K562 (cell line): ENCODE results near the gene CLEC2D. TPM values are rescaled to one million over a fixed set of nuclear protein-coding genes. Genes with fewer than 3 reads are reported as not detected.
A peak's percentile ranks its signal among the peaks of the same experiment; 100 is the strongest.

ENCODE experiments used
- ATAC-seq: fragments of 200-7000 bp; cut with Tn5 transposase; 3 replicates; pipeline ENCODE4 v1.9.1; 2020; ENCODE audit warnings: moderate library complexity
- BruUV-seq: library from RNA; stranded (reverse); fragments of 400-500 nt; replicated peaks from 2 replicates; lab custom pipeline; 2021; lab: Mats Ljungman, UMichigan
- CTCF ChIA-PET: fragments of 300-600 bp; formaldehyde crosslinking; extraction: SDS; loops from one replicate; lab custom pipeline; 2021; ENCODE audit warnings: low intra/inter-chr PET ratio; lab: Yijun Ruan, JAX
- POLR2A ChIA-PET: fragments of 300-600, 350-650 bp; sonication (Branson Sonifier 250); formaldehyde crosslinking; extraction: SDS; loops from one replicate; lab custom pipeline; 2021; ENCODE audit warnings: antibody characterized with exemption, inconsistent platforms; lab: Yijun Ruan, JAX
- DNase-seq, 4 experiments: peaks; one replicate each; pipeline versions ENCODE4 v3.0.0 to v3.0.0-alpha.2; 2011 to 2018; ENCODE audit warnings: low spot score in 3 of 4, mixed read lengths in 3 of 4; ENCODE audit errors: extremely low read depth in 1 of 4
- FAIRE-seq: peaks from 2 replicates; lab custom pipeline; 2011; peaks lifted over from hg19 to GRCh38; lab: Jason Lieb, UNC
- H2AFZ ChIP-seq: 2 replicates; pipeline ENCODE4 v1.6.0; 2011; ENCODE audit warnings: low read depth, low read length, control low read depth, inconsistent platforms
- H3K27ac ChIP-seq: fragments of 200-600 bp; 3 replicates; pipeline ENCODE4 v1.8.0; 2011; ENCODE audit warnings: low read depth, mild to moderate bottlenecking, control low read depth, inconsistent platforms, low read length, moderate library complexity, mixed read lengths; ENCODE audit errors: extremely low read depth
- H3K27me3 ChIP-seq, 2 experiments: fragments of 300-600 bp in 1 of 2; 2 replicates in 1 of 2; 3 replicates in 1 of 2; pipeline versions ENCODE4 v1.6.0 to v1.8.0; 2011; ENCODE audit warnings: inconsistent platforms in 2 of 2, low read length in 2 of 2, mild to moderate bottlenecking in 1 of 2, mixed read lengths in 1 of 2, moderate library complexity in 1 of 2; ENCODE audit not compliant: control insufficient read depth in 2 of 2, insufficient read depth in 2 of 2
- H3K36me3 ChIP-seq: fragments of 300-600 bp; 3 replicates; pipeline ENCODE4 v1.8.0; 2011; ENCODE audit warnings: mild to moderate bottlenecking, low read length, inconsistent platforms; ENCODE audit not compliant: control insufficient read depth, insufficient read depth
- H3K4me1 ChIP-seq, 2 experiments: fragments of 200-600 bp in 1 of 2; replicated peaks in 1 of 2; 2 replicates in 1 of 2; 3 replicates in 1 of 2; pipeline versions ENCODE4 v1.5.1 to v1.8.0; 2011; ENCODE audit warnings: inconsistent platforms in 2 of 2, low read length in 2 of 2, mild to moderate bottlenecking in 1 of 2, mixed read lengths in 1 of 2, moderate library complexity in 1 of 2; ENCODE audit not compliant: control insufficient read depth in 2 of 2, insufficient read depth in 2 of 2
- H3K4me2 ChIP-seq: 2 replicates; pipeline ENCODE4 v1.6.1; 2011; ENCODE audit warnings: low read length, control low read depth, inconsistent platforms, mixed read lengths; ENCODE audit not compliant: insufficient read depth
- H3K4me3 ChIP-seq: fragments of 200-600 bp; sonication (generic), shearing (Covaris generic); 2 replicates; pipeline ENCODE4 v1.5.1; 2016; ENCODE audit warnings: control low read depth, inconsistent platforms
- H3K79me2 ChIP-seq: fragments of 200-600 bp; 3 replicates; pipeline ENCODE4 v1.8.0; 2011; ENCODE audit warnings: low read length, inconsistent platforms; ENCODE audit not compliant: control insufficient read depth, insufficient read depth
- H3K9ac ChIP-seq, 2 experiments: 2 replicates each; pipeline versions ENCODE4 v1.6.0 to v1.6.1; 2011; ENCODE audit warnings: low read depth in 2 of 2, low read length in 2 of 2, control low read depth in 1 of 2, inconsistent platforms in 1 of 2, mild to moderate bottlenecking in 1 of 2, mixed read lengths in 1 of 2; ENCODE audit not compliant: insufficient read depth in 1 of 2
- H3K9me1 ChIP-seq: one replicate; pipeline ENCODE4 v1.6.0; 2011; ENCODE audit warnings: inconsistent platforms, mild to moderate bottlenecking, low read length, moderate library complexity; ENCODE audit not compliant: control insufficient read depth, insufficient read depth
- H3K9me3 ChIP-seq: replicated peaks from 2 replicates; pipeline ENCODE4 v1.5.1; 2011; ENCODE audit warnings: low read depth, low read length, inconsistent platforms; ENCODE audit not compliant: control insufficient read depth, insufficient read depth
- H4K20me1 ChIP-seq: replicated peaks from 2 replicates; pipeline ENCODE4 v1.6.1; 2011; ENCODE audit warnings: low read length, inconsistent platforms, mixed read lengths; ENCODE audit not compliant: control insufficient read depth, insufficient read depth
- AFF4 ChIP-seq: sonication (generic); formaldehyde crosslinking; IDR thresholded peaks from 2 replicates; pipeline ENCODE4 v1.8.0; 2023; ENCODE audit warnings: mild to moderate bottlenecking, missing genetic modification reagents
- ERF ChIP-seq: fragments of 450-650 bp; formaldehyde crosslinking; IDR thresholded peaks from 2 replicates; pipeline ENCODE4 v1.4.0; 2020; ENCODE audit warnings: mild to moderate bottlenecking, mixed read lengths
- GABPB2 ChIP-seq: fragments of 250-450 bp; sonication (Bioruptor Pico); conservative IDR thresholded peaks from 2 replicates; pipeline ENCODE4 v1.5.1; 2021; ENCODE audit warnings: mild to moderate bottlenecking
- ILK ChIP-seq: fragments of 450-650 bp; IDR thresholded peaks from 2 replicates; pipeline ENCODE4 v1.6.1; 2016; ENCODE audit warnings: missing genetic modification characterization, low read depth, mild to moderate bottlenecking, missing compliant biosample characterization, moderate library complexity, borderline replicate concordance
- KHSRP ChIP-seq: fragments of 450-650 bp; IDR thresholded peaks from 2 replicates; pipeline ENCODE4 v1.6.1; 2017
- PTBP1 ChIP-seq: fragments of 200-400 bp; formaldehyde crosslinking; IDR thresholded peaks from 2 replicates; pipeline ENCODE4 v1.6.1; 2017; ENCODE audit warnings: low read depth, low read length
- SAFB2 ChIP-seq: fragments of 200-400 bp; formaldehyde crosslinking; IDR thresholded peaks from 2 replicates; pipeline ENCODE4 v1.6.1; 2018; ENCODE audit warnings: borderline replicate concordance, low read length, low read depth, moderate library complexity; ENCODE audit not compliant: severe bottlenecking
- SAP30 ChIP-seq: fragments of 200-600 bp; sonication (generic); IDR thresholded peaks from 2 replicates; pipeline ENCODE4 v1.6.1; 2012; ENCODE audit warnings: borderline replicate concordance, low read depth, mild to moderate bottlenecking, moderate library complexity, low read length, control low read depth, inconsistent platforms; ENCODE audit not compliant: insufficient read depth, poor library complexity, severe bottlenecking
- SRSF7 ChIP-seq: fragments of 200-400 bp; formaldehyde crosslinking; optimal IDR thresholded peaks from 2 replicates; pipeline ENCODE3; 2017; ENCODE audit warnings: mild to moderate bottlenecking, low read depth, low read length
- U2AF1 ChIP-seq: fragments of 200-400 bp; formaldehyde crosslinking; optimal IDR thresholded peaks from 2 replicates; pipeline ENCODE3; 2017; ENCODE audit warnings: mild to moderate bottlenecking, low read depth, low read length, moderate library complexity
- ZNF143 ChIP-seq: sonication (generic); formaldehyde crosslinking; IDR thresholded peaks from 2 replicates; pipeline ENCODE4 v1.9.0; 2022; ENCODE audit warnings: mild to moderate bottlenecking, missing genetic modification reagents
- whole genome bisulfite sequencing: fragments of 100-300 bp; shearing (Covaris generic); methylation state at CpG from one replicate; pipeline ENCODE4 v1.1.6; 2016; ENCODE audit warnings: low coverage, mixed read lengths; ENCODE audit not compliant: insufficient coverage; ENCODE audit errors: missing lambda C conversion rate; 5-methylcytosine and 5-hydroxymethylcytosine counted together
- in situ Hi-C: fragments of 300-500 bp; cut with MboI; formaldehyde crosslinking; loops from 4 replicates; pipeline ENCODE4 v1.15.0; 2018; ENCODE audit warnings: inconsistent platforms, mixed read lengths
- intact Hi-C: fragments of 100-400 bp; cut with micrococcal nuclease; formaldehyde crosslinking; loops from 2 replicates; pipeline ENCODE4 v1.14.2; 2022
- polyA plus RNA-seq, 8 experiments: library from polyadenylated mRNA; depleted of rRNA in 4 of 8; stranded (reverse) in 5 of 8; unstranded in 3 of 8; fragments of >200 nt; fragmentation: Nextera tagmentation in 2 of 8; fragmentation: Illumina TruSeq in 1 of 8; extraction: Ambion mirVana in 2 of 8; extraction: Trizol in 1 of 8; gene quantifications; 2 replicates each; pipeline versions ENCODE4 v1.2.1 to v1.2.3, GENCODE V29; 2011 to 2014; ENCODE audit warnings: inconsistent platforms in 1 of 8, missing spikeins in 1 of 8
- total RNA-seq, 7 experiments: library from RNA; depleted of rRNA in 6 of 7; stranded (reverse); fragments of >200 nt in 6 of 7; fragmentation: Illumina TruSeq in 2 of 7; extraction: Trizol in 2 of 7; gene quantifications; 2 replicates each; pipeline versions ENCODE4 v1.2.1 to v1.2.3, GENCODE V29; 2011 to 2021; ENCODE audit warnings: low replicate concordance in 1 of 7

The CLEC2D gene
- total and polyA plus RNA-seq, 9 of the 15 experiments (the other 6 are each of a cell fraction or from before 2014, with no cell fraction given) = 1.4 to 5.0 (median 2.2) TPM

GRCh38 chr12:9708853-9709252, 39.3 kb downstream of the CLEC2D start (continued):
- TF ChIP-seq AFF4 (no peak), ZNF143 (CRISPR knock-in tag) (no peak)

DNA sequence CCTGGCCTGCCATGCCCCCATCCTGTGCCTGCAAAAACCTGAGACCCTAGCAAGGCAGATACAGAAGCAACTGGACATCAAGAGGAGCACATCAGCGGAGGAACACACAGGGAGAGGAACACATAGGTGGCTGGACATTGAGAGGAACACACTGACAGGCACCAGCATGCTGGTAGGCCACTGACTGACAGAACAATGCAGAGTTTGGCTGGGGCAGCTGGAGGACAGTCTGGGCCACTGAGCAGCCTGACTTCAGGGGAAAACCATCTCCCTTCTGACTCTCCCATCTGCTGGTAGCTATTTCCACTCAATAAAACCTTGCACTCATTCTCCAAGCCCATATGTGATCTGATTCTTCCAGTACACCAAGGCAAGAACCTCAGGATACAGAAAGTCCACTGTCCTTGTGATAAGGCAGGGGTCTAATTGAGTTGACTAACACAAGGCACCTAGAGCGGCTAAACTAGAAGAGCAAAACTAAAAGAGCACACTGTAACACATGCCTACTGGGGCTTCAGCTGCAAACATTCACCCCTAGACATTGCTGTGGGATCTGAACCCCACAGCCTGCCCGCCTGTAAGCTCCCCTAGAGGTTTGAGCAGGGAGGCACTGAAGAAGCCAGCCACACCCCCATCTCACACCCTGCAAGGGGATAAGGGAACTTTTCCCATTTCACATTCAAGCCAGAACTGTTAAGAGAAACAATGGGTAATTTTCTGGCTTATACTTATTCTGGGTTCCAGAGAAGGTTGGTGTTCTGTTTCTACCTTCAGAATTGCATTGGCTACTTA, 41.3 kb downstream of the CLEC2D start:
- Histone ChIP-seq H4K20me1 (no peaks in the 10 kb centered on the region), H3K9ac (no peak overlapping the region), H3K27me3 (no peaks in the 10 kb centered on the region), H3K27ac (no peak overlapping the region), H3K36me3 (no peaks in the 10 kb centered on the region), H3K9me3 (no peaks in the 10 kb centered on the region), H3K9me1 (no peaks in the 10 kb centered on the region), H3K4me2 (no peak overlapping the region), H3K4me1 (no peaks in the 10 kb centered on the region; a peak in 1 of 5 replicates), H3K4me3 (no peak overlapping the region), H2AFZ (0 out of 2 replicates have a peak overlapping the region, but pooled peaks have one; percentile 31), H3K79me2 (no peaks in the 10 kb centered on the region)
- CTCF ChIA-PET = interaction anchor here (0.6 kb wide), 1 partner anchor 74 kb away, joined by 3 read pairs; no protein-coding TSS in a partner anchor
- POLR2A ChIA-PET = no interaction called here
- TF ChIP-seq GABPB2 (CRISPR knock-in tag) (no peak), KHSRP (no peak), SAP30 (no peak), SAFB2 (no peak), U2AF1 (no peak), SRSF7 (no peak), PTBP1 (no peak), ERF (CRISPR knock-in tag) (no peak), ILK (tag) (no peak)
- ATAC-seq (peak; percentile 55), FAIRE-seq (no peak), DNase-seq (no peak)
- in situ Hi-C loops (loop anchor here (25.0 kb wide), 1 partner anchor 248 kb away; no protein-coding TSS in a partner anchor), intact Hi-C loops (no loop called here)
- BruUV-seq = no TSS peak
- WGBS = 49% methylated on average over 3 of the region's 3 CpGs
